H1 (cell line): ENCODE measurements around the gene CDYL. TPM values are rescaled to one million over a fixed set of nuclear protein-coding genes. Genes with fewer than 3 reads are reported as not detected.

ENCODE experiments used
- E2F6 ChIP-seq: IDR thresholded peaks from 2 replicates; pipeline ENCODE4 v1.6.1; 2012; ENCODE audit warnings: inconsistent platforms
- SIRT6 ChIP-seq: IDR thresholded peaks from one replicate; pipeline ENCODE4 v1.7.1; 2012; ENCODE audit warnings: low read length, inconsistent platforms
- polyA plus RNA-seq, 7 experiments: library from polyadenylated mRNA; depleted of rRNA in 3 of 7; stranded (reverse) in 5 of 7; unstranded in 2 of 7; fragments of >200 nt in 5 of 7; fragments of 200-250 nt in 2 of 7; gene quantifications; 1 replicate in 5 of 7; 2 replicates in 1 of 7; 4 replicates in 1 of 7; pipeline versions ENCODE4 v1.2.1 to v1.2.3, GENCODE V29; 2011 to 2013; ENCODE audit warnings: missing spikeins in 2 of 7, mixed read lengths in 2 of 7
- total RNA-seq: library from RNA; stranded (reverse); fragmentation: NEBNext Ultra II Directional; extraction: Animal tissue kit (Norgen Biotek cat#: 25700); gene quantifications from 2 replicates; pipeline ENCODE4 v1.2.1, GENCODE V29; 2021
- TF ChIP-seq, protein P1 (sequence below), 3 experiments: IDR thresholded peaks; 1 replicate in 2 of 3; 2 replicates in 1 of 3; pipeline versions ENCODE4 v1.5.1 to v1.6.1; 2011; ENCODE audit warnings: low read length in 3 of 3, mild to moderate bottlenecking in 3 of 3, inconsistent platforms in 2 of 3, low read depth in 1 of 3, moderate library complexity in 1 of 3; ENCODE audit not compliant: insufficient read depth in 1 of 3; ENCODE audit errors: control extremely low read depth in 1 of 3

Gene CDYL
- total and polyA plus RNA-seq, 2 of the 8 experiments (the other 6 are each of a cell fraction or from before 2014, with no cell fraction given), result 56.4 to 119 TPM

DNA sequence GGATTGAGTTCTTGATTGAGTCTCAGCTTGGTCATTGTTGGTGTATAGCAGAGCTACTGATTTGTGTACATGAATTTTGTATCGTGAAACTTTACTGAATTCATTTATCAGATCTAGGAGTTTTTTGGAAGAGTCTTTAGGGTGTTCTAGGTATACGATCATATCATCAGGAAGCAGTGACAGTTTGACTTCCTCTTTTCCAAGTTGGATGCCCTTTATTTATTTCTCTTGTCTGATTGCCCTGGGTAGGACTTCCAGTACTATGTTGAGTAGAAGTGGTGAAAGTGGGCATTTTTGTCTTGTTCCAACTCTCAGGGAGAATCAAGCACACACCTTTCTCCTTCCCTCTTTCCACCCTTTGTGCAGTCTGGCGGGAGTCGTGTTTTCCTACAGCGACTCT lies 201.3 kb downstream of the CDYL start (continued):
- TF ChIP-seq, protein P1, sequence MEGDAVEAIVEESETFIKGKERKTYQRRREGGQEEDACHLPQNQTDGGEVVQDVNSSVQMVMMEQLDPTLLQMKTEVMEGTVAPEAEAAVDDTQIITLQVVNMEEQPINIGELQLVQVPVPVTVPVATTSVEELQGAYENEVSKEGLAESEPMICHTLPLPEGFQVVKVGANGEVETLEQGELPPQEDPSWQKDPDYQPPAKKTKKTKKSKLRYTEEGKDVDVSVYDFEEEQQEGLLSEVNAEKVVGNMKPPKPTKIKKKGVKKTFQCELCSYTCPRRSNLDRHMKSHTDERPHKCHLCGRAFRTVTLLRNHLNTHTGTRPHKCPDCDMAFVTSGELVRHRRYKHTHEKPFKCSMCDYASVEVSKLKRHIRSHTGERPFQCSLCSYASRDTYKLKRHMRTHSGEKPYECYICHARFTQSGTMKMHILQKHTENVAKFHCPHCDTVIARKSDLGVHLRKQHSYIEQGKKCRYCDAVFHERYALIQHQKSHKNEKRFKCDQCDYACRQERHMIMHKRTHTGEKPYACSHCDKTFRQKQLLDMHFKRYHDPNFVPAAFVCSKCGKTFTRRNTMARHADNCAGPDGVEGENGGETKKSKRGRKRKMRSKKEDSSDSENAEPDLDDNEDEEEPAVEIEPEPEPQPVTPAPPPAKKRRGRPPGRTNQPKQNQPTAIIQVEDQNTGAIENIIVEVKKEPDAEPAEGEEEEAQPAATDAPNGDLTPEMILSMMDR (IDR thresholded peaks at IDR 0.05; ENCODE audit: control extremely low read depth in 1 of 3, insufficient read depth in 1 of 3, low read depth in 1 of 3, low read length in 3 of 3), result no peak
- no peak for TF ChIP-seq SIRT6
- TF ChIP-seq E2F6, result no peak
